NCI-H1930 (cell line): Measurements from ENCODE around the gene PEBP1.
"Not testable (repeated sequence)": the region's sequence is repeated elsewhere in the genome, so short reads cannot be mapped to it uniquely, and the experiment has no call there.

Experiments
- DNase-seq, 2 experiments: peaks; one replicate each; lab custom pipeline; 2025; lab: John Stamatoyannopoulos, UW

PEBP1 gene

GRCh38 chr12:118135788-118136558, at the start of gene PEBP1:
Gene PEBP1 (plus strand): TSS chr12:118136124. CDS start chr12:118136210, 86 bp downstream.
- DNase-seq: peak; percentile 51 to 58

DNA sequence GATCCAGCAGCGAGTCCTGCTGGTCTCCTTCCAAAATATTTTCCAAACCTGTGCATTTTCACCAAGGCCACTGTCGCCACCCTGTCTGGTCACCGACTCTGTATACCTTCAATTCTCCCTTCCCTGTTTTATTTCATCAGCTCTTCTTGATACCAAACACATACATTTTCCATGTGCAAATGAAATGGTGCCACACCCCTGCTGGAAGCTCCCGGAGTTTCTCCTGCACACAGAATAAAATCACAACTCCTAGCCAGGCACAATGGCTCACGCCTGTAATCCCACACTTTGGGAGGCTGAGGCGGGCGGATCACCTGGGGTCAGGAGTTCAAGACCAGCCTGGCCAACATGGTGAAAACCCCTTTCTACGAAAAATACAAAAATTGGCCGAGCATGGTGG, 46.1 kb upstream of the PEBP1 start:
- no peak for DNase-seq

GRCh38 chr12:118094039-118094438, 41.9 kb upstream of the PEBP1 start:
- DNase-seq: no peak

DNA sequence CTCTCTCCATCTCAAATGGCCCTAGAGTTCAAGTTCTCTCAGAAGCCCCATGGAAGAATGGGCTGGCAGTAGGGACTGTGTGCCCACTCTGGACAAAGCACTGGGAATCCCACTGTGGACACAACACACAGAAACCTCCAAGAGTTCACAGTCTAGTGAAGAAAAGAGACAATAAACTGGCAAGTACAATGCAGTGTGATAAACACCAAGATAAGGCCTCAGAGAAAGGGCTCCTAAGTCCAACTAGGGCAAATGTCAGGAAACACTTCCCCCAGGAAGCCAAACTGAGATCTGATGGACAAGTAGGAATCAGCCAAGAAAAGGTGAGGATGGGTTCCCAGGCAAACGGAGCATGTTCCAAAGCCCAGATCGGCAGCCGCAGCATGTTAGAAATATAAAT, 37.5 kb upstream of the PEBP1 start:
- DNase-seq: no peak

DNA sequence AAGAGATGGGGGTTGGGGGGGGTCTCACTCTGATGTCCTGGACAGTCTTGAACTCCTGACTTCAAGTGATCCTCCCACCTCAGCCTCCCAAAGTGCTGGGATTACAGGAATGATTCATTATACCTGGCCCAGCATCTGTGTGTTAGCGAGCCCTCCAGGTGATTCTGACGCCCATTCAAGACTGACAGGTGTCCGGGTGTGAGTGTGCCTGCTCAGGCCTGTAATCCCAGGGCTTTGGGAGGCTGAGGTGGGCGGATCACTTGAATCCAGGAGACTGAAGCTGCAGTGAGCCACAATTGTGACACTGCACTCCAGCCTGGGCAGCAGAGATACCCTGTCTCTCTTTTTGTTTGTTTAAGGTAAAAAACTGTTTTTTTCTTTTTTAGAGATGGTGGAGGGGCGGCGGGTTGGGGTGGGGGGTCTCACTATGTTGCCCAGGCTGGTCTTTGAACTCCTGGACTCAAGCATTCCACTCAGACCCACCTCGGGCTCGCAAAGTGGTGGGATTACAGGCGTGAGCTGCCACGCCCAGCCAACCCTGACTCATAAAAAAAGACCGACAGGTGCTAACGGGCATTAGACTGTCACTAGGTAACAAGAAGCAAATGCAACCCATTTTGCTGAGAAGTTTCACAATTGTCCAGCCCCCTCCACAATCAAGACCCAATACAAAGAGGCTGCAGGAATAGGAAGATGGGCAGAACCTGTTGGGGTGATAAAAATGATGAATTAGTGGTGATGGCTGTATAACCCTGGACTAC, 36.8 kb upstream of the PEBP1 start:
- DNase-seq: no peak

GRCh38 chr12:118101051-118101450, 34.9 kb upstream of the PEBP1 start:
- DNase-seq: no peak

- DNase-seq: no peak
Observed at GRCh38 chr12:118102070-118102469, 33.9 kb upstream of the PEBP1 start.

GRCh38 chr12:118102609-118103008, 33.3 kb upstream of the PEBP1 start:
- no peak for DNase-seq

- DNase-seq: no peak
Observed at GRCh38 chr12:118103201-118103600, 32.7 kb upstream of the PEBP1 start.

DNA sequence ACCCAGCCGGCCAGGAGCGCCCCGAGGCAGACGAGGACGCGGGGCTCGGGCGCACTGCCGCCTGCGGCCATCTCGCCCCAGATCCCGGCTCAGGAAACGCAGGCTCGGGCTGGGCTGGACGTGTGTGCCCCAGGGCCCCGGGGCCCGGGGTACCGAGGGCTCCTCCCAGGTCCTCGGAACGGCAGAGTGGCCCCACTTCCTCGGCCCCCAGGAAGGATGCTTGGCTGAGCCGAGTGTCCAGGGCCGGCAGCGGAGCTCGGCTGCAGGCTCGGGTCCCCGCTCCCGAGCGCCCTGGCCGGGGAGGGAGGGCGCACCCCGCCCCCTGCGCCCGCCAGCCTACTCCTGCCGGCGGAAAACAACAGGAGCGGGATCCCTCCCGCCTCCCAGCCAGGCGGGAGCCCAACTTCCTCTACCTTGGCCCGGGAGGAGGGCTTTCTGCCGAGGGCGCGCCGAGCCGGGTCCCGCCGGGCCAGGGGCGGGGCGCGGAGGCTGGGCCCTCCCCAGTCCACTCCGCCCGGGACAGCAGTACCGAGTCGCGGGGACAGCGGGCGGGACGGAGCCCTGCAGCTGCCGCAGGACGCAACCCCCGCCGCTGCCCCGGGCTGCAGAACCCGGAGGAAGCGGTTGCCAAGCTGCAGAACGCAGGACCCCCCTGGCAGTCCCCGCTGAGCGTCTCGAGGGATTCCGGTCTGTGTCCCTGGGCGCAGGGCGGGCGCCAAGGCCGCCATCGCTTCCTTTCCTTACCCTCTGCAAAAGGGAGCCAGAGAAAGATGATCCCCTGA, 32.1 kb upstream of the PEBP1 start, which contains the start of gene VSIG10:
Gene VSIG10, minus strand, starts transcription at position 411 of the 782 bp plus-strand sequence. Its CDS starts 340 bp downstream, at position 71.
- peak; percentile 31 to 65 for DNase-seq

DNA sequence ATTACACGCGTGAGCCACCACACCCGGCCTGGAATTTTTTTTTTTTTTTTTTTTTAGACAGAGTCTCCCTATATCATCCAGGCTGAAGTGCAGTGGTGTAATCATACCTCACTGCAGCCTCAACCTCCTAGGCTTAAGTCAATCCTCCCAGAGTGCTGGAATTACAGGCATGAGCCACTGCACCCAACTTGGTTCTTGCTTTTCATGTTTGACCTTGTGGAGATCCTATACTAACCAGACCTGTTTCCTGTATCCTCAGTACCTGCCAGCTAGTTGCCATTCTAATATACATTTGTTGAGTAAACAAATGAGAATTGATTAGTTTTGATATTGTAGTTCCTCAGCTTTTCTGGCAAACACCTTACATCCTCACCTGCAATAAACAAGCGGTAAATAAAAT, 28.9 kb upstream of the PEBP1 start:
- no peak for DNase-seq

- no peak for DNase-seq
Observed at GRCh38 chr12:118107694-118108093, 28.2 kb upstream of the PEBP1 start.

- DNase-seq: no peak
Observed at GRCh38 chr12:118109088-118109487, 26.8 kb upstream of the PEBP1 start.

GRCh38 chr12:118119449-118119879, 16.5 kb upstream of the PEBP1 start:
- peak in 1 of 2 experiments; percentile 4 for DNase-seq

GRCh38 chr12:118120579-118121363, 15.2 kb upstream of the PEBP1 start:
- peak in 1 of 2 experiments; percentile 42 for DNase-seq

DNA sequence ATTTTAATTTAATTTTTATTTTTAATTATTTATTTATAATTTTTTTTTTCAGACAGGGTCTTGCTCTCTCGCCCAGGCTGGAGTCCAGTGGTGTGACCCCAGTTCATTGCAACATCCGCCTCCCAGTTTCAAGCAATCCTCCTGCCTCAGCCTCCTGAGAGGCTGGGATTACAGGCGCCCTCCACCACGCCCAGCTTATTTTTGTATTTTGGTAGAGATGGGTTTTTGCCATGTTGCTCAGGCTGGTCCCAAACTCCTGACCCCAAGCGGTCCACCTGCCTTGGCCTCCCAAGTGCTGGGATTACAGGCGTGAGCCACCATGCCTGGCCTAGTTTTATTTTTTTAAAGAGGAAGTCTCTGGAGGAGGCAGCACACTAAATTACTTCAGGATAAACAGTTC, 13.7 kb upstream of the PEBP1 start:
- no peak for DNase-seq

- DNase-seq: no peak
Observed at GRCh38 chr12:118124333-118124874, 11.5 kb upstream of the PEBP1 start.

DNA sequence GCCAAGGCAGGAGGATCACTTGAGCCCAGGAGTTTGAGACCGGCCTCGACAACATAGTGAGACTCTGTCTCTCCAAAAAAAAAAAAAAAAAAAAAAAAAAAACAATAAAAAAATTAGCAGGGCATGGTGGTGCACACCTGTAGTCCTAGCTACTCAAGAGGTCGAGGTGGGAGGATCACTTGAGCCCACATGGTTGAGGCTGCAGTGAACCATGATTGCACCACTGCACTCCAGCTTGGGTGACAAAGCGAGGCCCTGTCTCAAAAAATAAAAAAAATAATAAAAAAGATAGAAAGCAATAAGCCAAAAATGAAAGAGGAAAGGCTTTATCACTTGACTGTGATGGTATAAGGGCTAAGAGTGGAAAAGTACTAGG, 10.2 kb upstream of the PEBP1 start:
- DNase-seq: no peak

DNA sequence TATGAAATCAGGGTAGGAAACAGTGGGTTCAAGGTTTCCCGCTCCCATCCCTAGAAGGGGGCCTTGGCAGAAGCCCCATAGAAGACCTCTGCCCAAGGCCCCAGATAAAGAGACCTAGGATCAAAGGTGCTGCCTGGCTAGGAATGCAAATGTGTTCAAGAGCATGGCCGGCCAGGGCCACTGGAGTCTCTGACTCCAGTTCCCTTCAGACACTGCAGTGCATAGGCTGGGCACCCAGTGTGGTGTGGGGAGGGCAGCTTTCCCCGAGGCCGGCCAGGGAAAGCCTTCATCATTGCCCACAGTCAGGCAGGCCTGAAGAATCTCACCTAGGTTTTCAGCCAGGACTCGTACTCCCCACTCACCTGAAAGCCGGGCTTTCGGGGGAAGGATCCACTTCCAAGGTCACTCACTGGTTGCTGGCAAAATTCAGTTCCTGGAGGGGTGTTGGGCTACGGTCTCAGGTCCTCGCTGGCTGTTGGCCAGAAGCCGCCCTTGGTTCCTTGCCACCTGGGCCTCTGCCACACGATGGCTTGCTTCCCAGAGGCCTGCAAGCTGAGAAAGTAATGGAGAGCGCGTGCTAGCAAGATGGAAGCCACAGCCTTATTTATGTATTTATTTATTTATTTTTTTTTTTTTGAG, 9.7 kb upstream of the PEBP1 start:
- no peak for DNase-seq

DNA sequence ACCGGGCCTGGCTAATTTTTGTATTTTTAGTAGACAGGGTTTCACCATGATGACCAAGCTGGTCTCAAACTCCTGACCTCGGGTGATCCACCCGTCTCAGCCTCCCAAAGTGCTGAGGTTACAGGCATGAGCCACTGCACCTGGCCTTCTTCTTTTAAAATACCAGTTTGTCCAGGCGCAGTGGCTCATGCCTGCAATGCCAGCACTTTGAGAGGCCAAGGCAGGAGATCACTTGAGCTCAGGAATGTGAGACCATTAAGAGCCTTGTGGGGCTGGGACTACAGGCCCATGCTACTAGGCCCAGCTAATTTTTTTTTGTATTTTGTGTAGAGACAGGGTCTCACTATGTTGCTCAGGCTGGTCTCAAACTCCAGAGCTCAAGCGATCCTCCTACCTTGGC, 8.1 kb upstream of the PEBP1 start:
- no peak for DNase-seq

DNA sequence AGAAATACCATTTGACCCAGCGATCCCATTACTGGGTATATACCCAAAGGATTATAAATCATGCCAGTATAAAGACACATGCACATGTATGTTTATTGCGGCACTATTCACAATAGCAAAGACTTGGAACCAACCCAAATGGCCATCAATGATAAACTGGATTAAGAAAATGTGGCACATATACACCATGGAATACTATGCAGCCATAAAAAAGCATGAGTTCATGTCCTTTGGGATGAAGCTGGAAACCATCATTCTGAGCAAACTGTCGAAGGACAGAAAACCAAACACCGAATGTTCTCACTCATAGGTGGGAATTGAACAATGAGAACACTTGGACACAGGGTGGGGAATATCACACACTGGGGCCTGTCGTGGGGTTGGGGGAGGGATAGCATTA, 6.5 kb upstream of the PEBP1 start:
- not testable (repeated sequence) for DNase-seq
